Eye (tissue), 1 donor: ENCODE results near the gene MAPT.
"Not testable (repeated sequence)": the region's sequence is repeated elsewhere in the genome, so short reads cannot be mapped to it uniquely, and the experiment has no call there.

Experiments used
- DNase-seq: peaks from one replicate; pipeline ENCODE4 v3.0.0-alpha.2; 2015

MAPT gene

DNA sequence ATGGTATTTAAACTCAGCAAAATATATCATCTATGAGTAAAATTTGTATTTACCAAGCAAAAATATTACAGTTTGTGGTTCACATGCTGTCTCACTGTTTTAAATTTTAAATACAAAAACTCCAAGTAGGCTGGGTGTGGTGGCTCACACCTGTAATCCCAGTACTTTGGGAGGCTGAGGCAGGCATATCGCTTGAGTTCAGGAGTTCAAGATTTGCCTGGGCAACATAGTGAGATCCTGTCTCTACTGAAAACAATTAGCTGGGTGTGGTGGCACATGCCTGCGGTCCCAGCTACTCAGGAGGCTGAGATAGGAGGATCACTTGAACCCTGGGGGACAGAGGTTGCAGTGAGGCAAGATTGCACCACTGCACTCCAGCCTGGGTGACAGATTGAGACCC lies 37.3 kb downstream of the MAPT start:
- DNase-seq, result no peak

DNA sequence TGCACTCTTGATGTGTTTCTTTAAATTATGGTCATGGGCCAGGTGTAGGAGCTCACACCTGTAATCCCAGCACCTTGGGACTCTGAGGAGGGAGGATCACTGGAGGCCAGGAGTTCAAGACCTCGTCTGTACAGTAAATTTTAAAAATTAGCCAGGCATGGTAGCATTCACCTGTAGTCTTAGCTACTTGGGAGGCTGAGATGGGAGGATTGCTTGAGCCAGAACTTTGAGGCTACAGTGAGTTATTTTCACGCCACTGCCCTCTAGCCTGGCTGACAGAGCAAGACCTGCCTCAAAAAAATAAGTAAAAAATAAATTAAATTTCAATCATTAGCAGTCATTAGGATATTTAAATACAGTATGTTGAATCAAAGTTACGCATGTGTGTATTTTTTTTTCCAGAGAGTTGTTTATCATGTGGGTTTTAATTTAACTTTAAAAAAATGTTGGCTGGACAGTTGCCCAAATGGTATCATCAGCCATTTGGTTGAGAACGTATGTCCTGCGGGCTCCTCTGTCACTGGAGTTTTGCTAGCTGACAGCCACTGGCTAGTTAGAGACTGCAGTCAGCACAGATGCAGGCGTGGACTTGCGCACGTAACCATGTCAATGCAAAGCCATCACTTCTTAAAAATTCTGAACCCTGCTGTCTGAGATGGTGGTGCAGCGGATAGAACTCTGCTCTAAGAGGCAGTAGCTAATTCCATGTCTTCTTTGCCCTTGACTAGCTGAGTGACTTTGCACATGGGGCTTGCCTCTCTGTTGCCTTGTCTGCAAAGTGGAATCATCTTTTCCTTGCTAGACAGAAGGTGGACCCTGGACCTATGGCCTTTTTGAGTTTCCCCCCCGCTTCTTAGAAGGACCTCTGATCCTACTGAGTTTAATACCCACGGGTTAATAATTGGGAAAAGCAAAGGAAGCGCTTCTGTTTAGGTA lies 40.0 kb downstream of the MAPT start:
- DNase-seq, result no peak

DNA sequence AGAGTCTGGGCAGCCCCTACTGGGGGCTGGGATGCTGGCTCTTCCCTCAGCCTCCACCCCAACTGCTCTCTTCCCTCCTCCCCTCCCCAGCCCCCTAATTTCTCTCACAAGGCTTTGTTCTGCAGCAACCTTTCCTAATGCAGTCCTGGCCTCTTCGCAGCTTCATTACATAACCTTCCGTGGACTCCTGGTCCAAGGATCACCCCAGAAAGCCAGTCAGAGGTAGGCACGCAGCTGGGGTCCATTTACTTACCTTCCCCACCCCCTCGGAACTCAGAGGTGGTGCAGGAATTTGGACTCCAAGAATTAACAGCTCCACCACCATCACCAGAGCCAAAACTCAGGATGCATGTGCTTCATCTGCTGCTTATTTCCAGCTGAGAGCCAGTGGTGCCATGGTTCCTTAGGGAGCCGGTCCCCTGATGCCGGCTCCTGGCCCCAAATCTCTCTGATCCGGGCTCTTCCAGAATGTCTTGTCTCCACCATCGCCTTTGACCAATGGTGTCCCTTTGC lies 40.9 kb downstream of the MAPT start:
- DNase-seq, result no peak

DNA sequence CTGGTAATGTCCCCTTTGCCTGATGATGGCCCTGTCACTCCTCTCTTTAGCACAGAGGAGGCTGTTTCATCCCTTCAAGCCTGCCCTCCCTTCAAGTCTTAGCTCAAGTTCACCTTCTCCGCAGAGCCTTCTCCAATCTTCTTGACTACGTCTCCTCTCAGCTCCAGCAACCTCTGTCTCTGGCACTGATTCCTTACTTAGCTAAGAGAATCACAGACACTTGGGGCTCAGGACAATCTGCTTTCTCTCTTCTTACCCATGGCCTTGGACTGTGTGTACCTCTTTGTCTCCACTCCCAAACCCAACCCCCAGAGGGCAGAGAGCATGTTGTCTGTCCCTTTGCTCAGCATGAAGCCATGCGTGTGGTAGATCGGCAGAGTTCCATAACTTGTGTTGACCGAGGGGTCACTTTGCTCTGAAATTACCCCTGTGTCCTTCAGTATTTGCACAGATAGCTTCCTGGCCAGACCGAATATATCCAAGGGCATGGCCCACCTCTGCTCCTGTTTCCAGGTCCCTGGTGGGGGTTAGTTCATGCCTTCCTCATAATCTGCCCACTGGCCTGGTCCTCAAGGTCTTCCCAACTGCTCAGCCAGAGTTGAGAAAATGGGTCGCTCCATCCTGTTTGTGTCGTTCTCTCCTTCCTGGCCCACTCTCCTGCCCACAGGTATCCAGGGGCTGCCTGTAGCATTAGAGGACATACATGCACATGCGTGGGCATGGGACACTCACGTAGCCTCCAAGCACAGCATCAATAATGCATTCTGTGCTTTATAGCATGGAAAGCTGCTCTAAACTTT lies 41.6 kb downstream of the MAPT start:
- DNase-seq, result no peak

DNA sequence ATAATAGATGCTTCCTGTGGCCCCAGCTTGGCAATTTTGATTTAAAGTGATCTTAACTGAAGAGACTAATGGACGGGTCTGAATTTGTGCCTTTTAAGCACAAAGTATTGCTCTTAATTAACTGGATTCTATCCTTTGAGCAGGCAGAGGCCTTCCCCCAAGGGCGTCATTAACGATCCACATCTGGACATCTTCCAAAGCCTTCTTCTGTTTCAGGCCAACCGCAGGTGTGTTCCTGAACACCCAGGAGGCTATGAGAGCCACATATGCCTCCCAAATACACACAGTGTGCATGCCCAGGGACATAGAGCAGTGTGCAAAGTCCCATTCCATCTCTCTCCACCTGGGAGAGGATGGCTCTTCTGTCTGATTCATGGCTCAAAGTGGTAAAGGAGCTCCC lies 42.3 kb downstream of the MAPT start:
- no peak for DNase-seq

DNA sequence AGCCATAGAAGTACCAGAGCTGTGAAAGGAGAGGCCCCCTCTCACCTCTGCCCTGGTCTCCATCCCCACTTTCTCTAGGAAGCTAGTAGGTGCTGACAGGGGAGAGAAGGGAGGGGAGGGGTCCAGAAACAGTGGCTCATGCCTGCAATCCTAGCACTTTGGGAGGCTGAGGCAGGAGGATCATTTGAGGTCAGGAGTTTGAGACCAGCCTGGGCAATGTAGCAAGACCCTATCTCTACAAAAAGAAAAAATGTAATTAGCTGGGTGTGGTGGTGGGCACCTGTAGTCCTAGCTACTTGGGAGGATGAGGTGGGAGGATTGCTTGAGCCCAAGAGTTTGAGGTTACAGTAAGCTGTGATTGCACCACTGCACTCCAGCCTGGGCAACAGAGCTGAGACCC lies 42.8 kb downstream of the MAPT start:
- DNase-seq, result not testable (repeated sequence)

DNA sequence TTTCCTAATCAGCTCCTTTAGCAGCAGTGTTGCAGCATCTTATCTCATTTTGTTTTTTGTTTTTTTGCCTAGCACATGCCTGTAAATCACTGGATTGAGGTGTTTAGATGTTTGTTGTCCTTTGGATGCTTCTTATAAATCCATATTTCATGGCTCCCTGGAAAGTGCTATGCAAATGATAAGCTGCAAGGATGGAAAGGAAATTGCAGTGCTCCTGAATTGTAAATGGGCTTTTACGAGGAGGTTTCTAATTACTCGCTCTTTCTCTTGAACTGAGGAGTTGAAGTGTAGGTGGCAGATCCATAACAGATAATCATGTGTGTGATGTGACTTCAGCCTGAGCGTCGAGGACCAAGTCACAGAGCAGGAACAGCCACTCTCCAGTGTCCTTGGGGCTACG lies 45.0 kb downstream of the MAPT start:
- no peak for DNase-seq

DNA sequence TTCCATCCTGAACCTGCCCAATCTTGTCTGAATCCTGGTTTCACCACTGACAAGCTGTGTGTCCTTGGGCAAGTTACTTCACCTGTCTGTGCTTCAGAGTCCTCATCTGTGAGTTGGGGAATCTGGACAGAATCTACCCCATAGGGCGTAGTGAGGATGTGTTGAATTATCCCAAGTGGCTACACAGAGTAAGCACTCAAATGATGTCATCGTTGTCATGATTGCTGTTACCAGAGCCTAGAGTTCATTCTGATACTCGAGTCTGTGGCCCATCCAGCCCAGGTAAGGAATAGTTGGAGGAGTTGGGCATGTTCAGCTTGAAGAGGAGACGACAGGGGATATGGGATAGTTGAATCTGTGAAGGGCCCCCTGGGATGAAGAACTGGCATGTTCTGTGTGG lies 45.9 kb downstream of the MAPT start:
- no peak for DNase-seq

DNA sequence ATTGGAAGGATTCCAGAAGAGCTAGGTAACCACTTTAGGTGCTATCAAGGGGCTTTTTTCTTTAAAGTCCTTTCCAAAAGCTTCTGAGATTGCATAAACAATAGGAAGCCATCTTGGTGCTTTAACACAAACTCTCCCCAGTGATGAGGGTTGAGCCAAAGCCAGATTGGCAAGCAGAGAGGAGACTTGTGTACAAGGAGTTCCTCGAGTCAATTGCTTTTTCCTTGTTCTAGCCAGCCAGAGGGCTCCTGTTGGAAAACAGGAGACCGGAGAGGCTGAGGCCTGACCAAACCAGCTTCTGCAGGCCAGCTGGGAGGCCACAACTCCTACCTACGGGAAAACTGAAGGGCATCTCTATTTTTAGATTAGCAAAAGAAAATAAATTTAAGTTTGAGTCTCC lies 46.5 kb downstream of the MAPT start:
- no peak for DNase-seq

DNA sequence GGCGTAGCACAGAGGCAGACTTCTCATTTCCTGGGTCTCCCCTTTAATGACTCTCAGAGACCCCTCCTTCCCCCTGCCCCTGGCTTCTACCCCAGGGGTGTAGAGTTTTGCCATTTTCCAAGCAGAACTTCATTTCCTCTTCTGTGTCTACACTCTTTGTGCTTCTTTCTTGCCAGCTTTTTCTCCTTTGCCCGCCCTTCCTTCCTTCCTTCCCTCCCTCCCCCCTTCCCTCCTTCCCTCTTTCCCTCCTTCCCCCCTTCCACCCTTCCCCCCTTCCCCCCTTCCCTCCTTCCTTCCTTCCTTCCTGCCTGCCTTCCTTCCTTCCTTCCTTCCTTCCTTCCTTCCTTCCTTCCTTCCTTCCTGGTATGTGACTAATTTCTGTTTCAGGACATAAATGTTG lies 47.0 kb downstream of the MAPT start:
- DNase-seq, result no peak

DNA sequence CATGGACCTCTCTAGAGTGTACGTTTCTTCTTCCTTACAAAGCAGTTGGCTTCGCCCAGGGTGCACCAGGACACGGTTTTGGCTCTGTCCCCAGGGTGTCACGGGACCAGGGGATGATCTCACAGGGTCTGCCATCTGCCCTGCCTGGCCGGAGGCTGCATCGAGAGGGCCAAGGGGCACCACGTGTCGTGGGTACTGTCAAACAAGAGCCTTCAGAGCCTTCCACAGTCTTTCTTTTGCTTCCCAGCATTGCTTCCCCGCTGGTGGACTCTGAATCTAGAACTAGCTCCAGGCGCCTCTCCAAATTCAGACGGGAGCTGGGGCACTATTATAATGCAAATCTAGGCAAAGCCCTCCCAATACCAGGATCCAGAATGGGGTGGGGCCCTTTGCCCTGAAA lies 47.9 kb downstream of the MAPT start:
- no peak for DNase-seq

DNA sequence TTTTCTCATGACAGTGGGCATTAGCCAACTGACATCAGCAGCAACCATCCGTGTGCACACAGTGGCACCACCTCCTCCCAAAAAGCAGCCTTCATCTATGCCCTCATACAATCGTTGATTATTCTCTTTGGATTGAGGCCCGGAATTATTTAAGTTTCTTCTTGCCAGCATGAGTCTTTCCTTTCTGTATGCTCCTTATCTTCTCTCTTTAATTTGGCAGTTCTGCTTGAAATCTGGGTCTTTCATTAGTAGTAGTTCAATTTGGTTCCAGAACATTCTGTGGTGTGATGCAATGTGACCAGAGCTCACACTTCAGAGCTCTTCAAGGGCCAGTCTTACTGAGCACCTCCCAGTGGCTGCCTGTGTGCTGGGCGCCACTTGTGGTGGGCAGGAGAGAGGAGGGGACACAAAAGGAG lies 52.5 kb downstream of the MAPT start:
- no peak for DNase-seq

DNA sequence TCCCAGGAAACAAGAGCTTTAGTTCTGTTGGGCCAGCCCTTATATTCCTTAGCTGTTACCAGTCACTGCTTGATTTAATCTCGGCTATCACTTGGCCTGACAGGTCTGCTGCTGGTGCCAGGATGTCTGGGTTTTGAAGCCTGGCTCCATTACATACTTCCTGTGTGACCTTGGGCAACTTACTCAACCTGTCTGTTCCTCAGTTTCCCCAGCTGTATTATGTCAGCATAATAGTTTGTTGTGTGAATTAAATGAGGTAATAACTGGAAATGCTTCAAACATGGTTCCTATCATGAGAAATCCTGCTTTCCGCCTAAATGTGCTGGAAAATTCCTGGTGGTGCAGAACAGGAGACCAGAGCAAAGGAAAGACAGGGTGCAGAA lies 54.1 kb downstream of the MAPT start:
- DNase-seq, result no peak

DNA sequence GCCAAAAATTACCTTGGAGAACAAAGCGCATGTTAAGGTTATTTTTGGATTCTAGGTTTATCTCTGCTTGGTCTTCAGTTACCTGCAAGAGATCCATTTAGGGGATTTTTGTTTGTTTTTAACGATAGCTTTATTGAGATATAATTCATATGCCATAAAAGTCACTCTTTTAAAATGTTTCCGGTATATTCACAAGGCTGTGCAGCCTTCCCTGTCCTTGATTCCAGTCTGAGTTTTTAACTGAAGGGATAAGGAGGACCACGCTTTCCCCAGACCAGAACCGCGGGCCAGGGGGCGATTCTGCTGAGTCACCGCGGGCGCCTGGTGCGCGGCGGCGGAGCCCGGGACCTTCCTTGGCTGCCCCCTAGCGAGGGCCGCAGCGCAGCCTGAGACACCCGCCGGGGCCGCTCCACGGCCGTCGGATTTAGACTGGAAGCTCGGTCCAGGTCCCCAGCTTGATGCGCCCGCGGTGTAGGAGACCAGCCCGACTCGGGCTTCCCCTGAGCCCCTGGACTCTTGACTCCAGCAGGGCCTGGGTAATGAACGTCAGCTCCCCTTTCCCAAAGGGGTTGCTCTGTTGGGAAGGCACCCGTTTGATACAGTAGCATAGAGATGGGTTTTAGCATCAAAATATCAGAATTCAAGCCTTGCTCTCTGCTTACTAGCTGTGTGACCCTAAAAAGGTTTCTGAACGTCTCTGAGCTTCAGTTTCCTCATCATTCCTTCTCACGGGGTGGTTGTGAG lies 54.7 kb downstream of the MAPT start:
- DNase-seq, result peak; percentile 67

DNA sequence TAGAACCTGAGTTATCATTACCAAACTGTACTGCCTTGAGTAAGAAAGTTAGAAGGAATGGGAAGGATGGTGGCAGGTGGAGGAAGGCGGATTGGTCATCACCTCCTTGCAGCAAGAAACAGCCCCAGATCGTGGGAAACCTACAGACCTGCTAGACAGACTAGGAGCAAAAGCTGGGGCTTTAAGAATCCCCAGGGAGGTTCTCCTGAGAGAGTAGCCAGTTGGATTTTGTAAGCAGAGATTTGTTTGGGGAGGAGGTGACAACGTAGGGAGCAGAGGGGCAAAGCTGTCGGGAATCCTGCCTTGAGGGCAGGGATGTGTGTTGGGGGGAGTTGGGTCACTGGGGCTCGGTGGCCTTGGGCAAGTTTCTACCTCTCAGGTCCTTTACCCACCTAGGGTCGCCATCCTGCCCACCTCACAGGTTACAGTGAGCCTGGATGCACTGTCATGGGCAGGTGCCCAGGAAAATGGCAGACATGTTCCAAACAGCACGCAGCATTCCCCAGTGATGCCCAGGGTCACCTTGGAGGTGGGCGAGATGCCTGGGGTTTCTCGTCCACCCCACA lies 55.5 kb downstream of the MAPT start:
- DNase-seq, result no peak

DNA sequence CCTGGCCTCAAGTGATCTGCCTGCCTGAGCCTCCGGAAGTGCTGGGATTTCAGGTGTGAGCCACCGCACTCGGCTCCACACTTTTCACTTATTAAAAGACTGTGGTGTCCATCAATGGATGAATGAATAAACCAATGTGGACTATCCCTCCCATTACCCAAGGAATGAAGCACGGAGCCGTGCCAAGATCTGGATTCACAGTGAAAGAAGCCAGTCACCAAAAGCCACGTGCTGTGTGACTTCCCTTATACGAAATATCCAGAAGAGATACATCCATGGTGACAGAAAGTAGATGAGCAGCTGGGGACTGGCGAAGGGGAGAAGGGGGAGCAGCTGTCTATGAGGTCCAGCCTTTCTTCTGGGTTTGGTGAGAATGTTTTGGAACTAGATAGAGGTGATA lies 56.5 kb downstream of the MAPT start:
- DNase-seq, result no peak

DNA sequence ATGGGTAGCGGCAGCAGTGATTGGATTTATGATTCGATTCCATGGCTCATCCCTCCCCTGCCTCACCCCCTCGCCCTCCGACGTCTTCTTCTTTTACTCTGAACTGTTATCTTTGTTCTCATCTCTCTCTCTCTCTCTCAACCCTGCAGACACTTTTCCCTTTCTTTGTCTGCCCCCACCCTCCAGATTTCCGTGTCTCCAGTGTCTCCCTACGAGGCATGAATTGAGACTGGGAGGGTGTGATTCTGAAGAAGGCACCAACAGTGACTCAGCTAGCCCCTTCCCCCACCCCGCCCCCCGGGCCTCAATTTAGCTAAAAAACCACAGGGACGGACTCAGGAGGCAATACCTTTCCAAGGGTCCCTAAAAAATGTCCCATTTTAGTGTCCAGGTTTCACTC lies 57.0 kb downstream of the MAPT start:
- DNase-seq, result no peak

DNA sequence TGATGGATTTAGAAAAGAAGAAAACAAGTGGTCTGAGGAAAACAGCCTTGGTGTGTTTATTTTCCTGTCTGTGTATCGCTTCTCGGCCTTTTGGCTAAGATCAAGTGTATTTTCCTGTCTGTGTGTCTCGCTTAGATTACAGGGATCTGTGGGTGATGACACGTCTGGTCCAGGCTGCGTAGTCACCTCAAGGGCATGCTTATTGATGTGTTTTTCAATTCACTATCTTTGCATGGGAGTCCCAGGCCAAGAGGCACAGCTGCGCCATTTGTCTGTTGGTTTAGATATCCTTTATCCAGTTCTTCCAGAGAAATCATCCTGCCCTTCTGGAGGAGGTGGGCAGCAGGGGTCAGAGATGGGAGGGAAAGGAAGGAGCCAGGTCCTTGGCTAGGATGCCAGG lies 57.6 kb downstream of the MAPT start:
- DNase-seq, result no peak

DNA sequence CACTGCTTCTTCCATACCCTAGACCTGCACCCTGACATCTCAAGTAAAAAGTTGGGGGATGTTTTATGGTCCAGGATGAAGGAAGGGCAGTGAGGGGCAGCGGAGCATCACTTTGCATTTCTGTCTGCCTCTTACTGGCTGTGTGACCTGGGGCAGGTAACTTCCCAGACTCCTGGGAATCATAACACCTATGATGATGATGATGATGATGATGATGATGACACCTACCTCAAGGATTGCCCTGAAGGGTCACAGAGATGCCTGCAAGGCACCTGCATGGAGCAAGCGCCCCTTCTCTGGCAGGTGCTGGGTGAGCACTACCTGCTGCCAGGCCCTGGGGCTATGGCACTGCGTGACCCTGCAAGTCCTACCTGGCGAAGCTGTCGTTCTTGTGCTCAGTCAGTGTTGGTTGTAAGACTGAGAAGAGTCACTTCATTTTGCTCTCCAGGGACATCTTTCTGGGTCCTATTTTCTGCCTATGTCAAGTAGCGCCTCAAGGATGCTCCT lies 58.5 kb downstream of the MAPT start:
- no peak for DNase-seq

DNA sequence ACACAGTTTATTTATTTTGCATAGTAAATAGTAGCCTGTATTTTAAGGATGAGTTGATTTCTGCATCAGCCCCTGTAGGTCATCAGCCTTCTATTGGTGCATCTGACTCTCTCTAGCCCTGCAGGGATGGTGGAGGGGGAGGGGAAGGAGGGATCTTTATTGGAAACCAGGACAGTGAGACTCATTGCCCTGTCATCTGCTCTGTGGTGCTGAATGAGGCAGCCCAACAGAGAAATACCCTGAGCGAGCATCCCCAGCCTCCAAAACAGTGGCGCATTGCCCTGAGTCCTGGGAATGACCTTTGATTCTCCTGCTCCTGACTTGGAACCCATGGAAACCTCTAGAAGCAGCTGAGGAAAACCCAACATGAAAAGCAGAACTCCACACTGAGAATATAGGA lies 59.2 kb downstream of the MAPT start:
- DNase-seq, result peak; percentile 19

DNA sequence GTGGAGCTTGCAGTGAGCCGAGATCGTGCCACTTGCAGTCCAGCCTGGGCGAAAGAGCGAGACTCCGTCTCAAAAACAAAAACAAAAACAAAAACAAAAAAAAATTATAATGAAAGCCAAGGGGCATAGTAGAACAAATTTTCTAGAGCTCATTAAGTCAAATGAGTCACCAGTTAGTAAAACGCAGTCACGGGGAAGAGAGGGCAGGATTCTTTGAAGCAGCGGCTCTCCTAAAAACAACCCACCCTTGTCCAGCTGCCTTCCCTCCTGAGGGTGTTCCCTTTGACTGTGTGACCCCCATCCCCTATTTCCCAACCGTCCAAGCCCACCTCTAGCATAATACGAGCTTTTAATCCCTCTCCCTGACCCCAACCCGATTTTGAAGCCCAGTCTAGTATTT lies 60.6 kb downstream of the MAPT start:
- DNase-seq, result no peak

DNA sequence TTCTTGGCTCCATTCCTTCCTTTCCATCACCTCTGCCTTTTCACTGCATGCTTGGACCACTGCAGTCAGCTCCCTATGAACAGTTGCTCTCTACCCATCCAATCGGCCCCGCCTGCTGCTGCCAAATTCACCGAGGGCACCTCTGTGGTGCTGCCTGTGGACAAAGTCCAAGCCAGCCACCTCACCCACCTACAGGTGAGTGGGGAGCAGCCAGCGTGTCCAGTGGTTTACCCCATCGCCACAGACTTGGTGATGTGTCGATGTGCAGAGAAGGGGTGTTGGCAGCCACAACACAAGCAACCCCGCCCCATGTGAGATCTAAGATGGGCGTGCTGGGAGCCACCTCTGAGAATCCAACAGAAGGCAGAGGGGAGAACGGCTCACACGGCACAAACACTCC lies 61.0 kb downstream of the MAPT start:
- DNase-seq, result no peak

DNA sequence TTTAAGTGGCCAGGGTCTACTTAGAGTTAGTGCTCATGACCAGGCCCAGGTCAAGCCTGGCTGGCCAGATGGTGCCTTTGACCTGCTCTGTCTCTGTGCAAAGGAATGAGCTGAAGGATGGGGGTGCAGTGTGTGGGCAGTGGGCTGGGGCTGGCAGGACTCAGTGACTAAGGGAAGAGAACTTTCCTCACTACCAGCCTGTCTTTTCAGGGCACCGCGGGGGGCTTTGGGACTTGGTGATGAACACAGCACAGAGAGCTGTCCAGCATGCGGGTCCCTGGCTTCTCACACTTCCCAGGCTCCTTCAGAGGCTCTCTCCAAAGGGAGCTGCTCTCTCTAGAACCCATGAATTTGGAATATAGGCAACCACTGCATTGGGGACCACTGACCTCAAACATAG lies 61.7 kb downstream of the MAPT start:
- no peak for DNase-seq
